K562 (cell line): Measurements from ENCODE around the gene PIK3CG. TPM values are rescaled to one million over a fixed set of nuclear protein-coding genes. Genes with fewer than 3 reads are reported as not detected.

Experiments used
- ATF3 ChIP-seq, 2 experiments: fragments of 450-650 bp in 1 of 2; sonication (generic) in 1 of 2; formaldehyde crosslinking in 1 of 2; IDR thresholded peaks in 1 of 2; conservative IDR thresholded peaks in 1 of 2; 2 replicates each; pipeline versions ENCODE4 v1.6.1 to v1.8.1; 2016 to 2023; ENCODE audit warnings: mild to moderate bottlenecking in 2 of 2, moderate library complexity in 2 of 2, inconsistent platforms in 1 of 2, missing genetic modification reagents in 1 of 2
- CHD2 ChIP-seq: IDR thresholded peaks from 2 replicates; pipeline ENCODE4 v1.6.1; 2011; ENCODE audit warnings: low read depth, low read length
- CLOCK ChIP-seq: fragments of 250-450 bp; sonication (Bioruptor Pico); IDR thresholded peaks from 2 replicates; pipeline ENCODE4 v1.4.0; 2020; ENCODE audit warnings: mild to moderate bottlenecking, moderate library complexity, borderline replicate concordance
- KLF13 ChIP-seq: fragments of 450-650 bp; IDR thresholded peaks from 2 replicates; pipeline ENCODE4 v1.6.1; 2016; ENCODE audit warnings: missing genetic modification characterization, low read depth, mild to moderate bottlenecking, missing compliant biosample characterization, moderate library complexity, borderline replicate concordance
- MBD2 ChIP-seq: sonication (generic); IDR thresholded peaks from 2 replicates; pipeline ENCODE4 v1.6.1; 2016; ENCODE audit warnings: low read depth, borderline replicate concordance
- NRF1 ChIP-seq, 2 experiments: fragments of 450-650 bp; IDR thresholded peaks in 1 of 2; conservative IDR thresholded peaks in 1 of 2; 2 replicates each; pipeline ENCODE4 v1.6.1; 2014; ENCODE audit warnings: mild to moderate bottlenecking in 2 of 2
- RNF219 ChIP-seq: fragments of 250-450 bp; sonication (Bioruptor Pico); IDR thresholded peaks from 2 replicates; pipeline ENCODE4 v1.5.0; 2022; ENCODE audit warnings: mild to moderate bottlenecking
- RUNX1 ChIP-seq: sonication (generic); IDR thresholded peaks from 2 replicates; pipeline ENCODE4 v1.6.1; 2016; ENCODE audit warnings: antibody characterized with exemption, low read depth
- TFAP4 ChIP-seq: sonication (generic); formaldehyde crosslinking; IDR thresholded peaks from 2 replicates; pipeline ENCODE4 v1.8.0; 2022; ENCODE audit warnings: missing genetic modification reagents, mild to moderate bottlenecking, moderate library complexity, borderline replicate concordance
- TSHZ1 ChIP-seq: fragments of 250-450 bp; sonication (Bioruptor Pico); IDR thresholded peaks from 2 replicates; pipeline ENCODE4 v1.4.0; 2020; ENCODE audit warnings: mild to moderate bottlenecking, moderate library complexity
- ZBED1 ChIP-seq: IDR thresholded peaks from 2 replicates; pipeline ENCODE4 v1.6.1; 2014
- ZEB2 ChIP-seq: fragments of 450-650 bp; IDR thresholded peaks from 2 replicates; pipeline ENCODE4 v1.6.1; 2016
- ZNF224 ChIP-seq: sonication (generic); formaldehyde crosslinking; IDR thresholded peaks from 2 replicates; pipeline ENCODE4 v1.8.0; 2022; ENCODE audit warnings: mild to moderate bottlenecking, missing genetic modification reagents
- ZNF274 ChIP-seq: IDR thresholded peaks from 2 replicates; pipeline ENCODE4 v1.6.1; 2011; ENCODE audit warnings: low read depth, mild to moderate bottlenecking, low read length, moderate library complexity, borderline replicate concordance
- ZNF384 ChIP-seq: IDR thresholded peaks from 2 replicates; pipeline ENCODE4 v1.6.1; 2012; ENCODE audit warnings: low read depth, low read length, improper control_type of control experiment
- ZNF79 ChIP-seq: fragments of 250-450 bp; sonication (Bioruptor Pico); IDR thresholded peaks from 2 replicates; pipeline ENCODE4 v1.4.0; 2020; ENCODE audit warnings: low read depth, mild to moderate bottlenecking, moderate library complexity
- polyA plus RNA-seq, 8 experiments: library from polyadenylated mRNA; depleted of rRNA in 4 of 8; stranded (reverse) in 5 of 8; unstranded in 3 of 8; fragments of >200 nt; fragmentation: Nextera tagmentation in 2 of 8; fragmentation: Illumina TruSeq in 1 of 8; extraction: Ambion mirVana in 2 of 8; extraction: Trizol in 1 of 8; gene quantifications; 2 replicates each; pipeline versions ENCODE4 v1.2.1 to v1.2.3, GENCODE V29; 2011 to 2014; ENCODE audit warnings: inconsistent platforms in 1 of 8, missing spikeins in 1 of 8
- total RNA-seq, 7 experiments: library from RNA; depleted of rRNA in 6 of 7; stranded (reverse); fragments of >200 nt in 6 of 7; fragmentation: Illumina TruSeq in 2 of 7; extraction: Trizol in 2 of 7; gene quantifications; 2 replicates each; pipeline versions ENCODE4 v1.2.1 to v1.2.3, GENCODE V29; 2011 to 2021; ENCODE audit warnings: low replicate concordance in 1 of 7

PIK3CG gene
- total and polyA plus RNA-seq, 9 of the 15 experiments (the other 6 are each of a cell fraction or from before 2014, with no cell fraction given): 5.3 to 42.5 (median 29.0) TPM

GRCh38 chr7:106865130-106866041, at the start of gene PIK3CG (continued):
- TF ChIP-seq RUNX1 (no peak), KLF13 (tag) (no peak), ZNF224 (CRISPR knock-in tag) (no peak), RNF219 (CRISPR knock-in tag) (peak; percentile 83; the same call in 1 of the 2 replicates), CHD2 (no peak), TSHZ1 (CRISPR knock-in tag) (no peak), NRF1 (conservative IDR thresholded peaks at IDR 0.05 in 1 of 2, IDR thresholded peaks at IDR 0.05 in 1 of 2) (no peak), ZNF384 (0 out of 2 replicates have a peak, but pooled peaks have one; percentile 25), TFAP4 (CRISPR knock-in tag) (no peak), MBD2 (no peak), ZBED1 (no peak), ZEB2 (peak; percentile 80), ZNF274 (no peak), CLOCK (CRISPR knock-in tag) (no peak), ATF3 (IDR thresholded peaks at IDR 0.05) (no peak), ATF3 (CRISPR knock-in tag; conservative IDR thresholded peaks at IDR 0.05) (peak; percentile 80; the same call in 1 of the 2 replicates), ZNF79 (no peak)
